AG04450 (cell line): ENCODE data around the gene PCLO. TPM values are rescaled to one million over a fixed set of nuclear protein-coding genes. Genes with fewer than 3 reads are reported as not detected.

Experiments
- CTCF ChIA-PET: fragments of 300-600, 350-600 bp; formaldehyde crosslinking; extraction: SDS; loops from one replicate; lab custom pipeline; 2022; ENCODE audit warnings: antibody characterized with exemption, inconsistent platforms; lab: Charles Lee
- POLR2A ChIA-PET: fragments of 350-600 bp; formaldehyde crosslinking; extraction: SDS; loops from one replicate; lab custom pipeline; 2021; ENCODE audit warnings: antibody characterized with exemption, inconsistent platforms; lab: Yijun Ruan, JAX
- DNase-seq: peaks from one replicate; pipeline ENCODE4 v3.0.0-alpha.2; 2011; ENCODE audit warnings: low read depth, low spot score
- H3K27ac ChIP-seq: one replicate; pipeline ENCODE4 v1.5.1; 2012; ENCODE audit warnings: low read depth, low read length, control low read depth
- H3K27me3 ChIP-seq: one replicate; pipeline ENCODE4 v1.6.0; 2012; ENCODE audit warnings: low read length; ENCODE audit not compliant: control insufficient read depth, insufficient read depth
- H3K4me3 ChIP-seq: 2 replicates; pipeline ENCODE4 v1.5.1; 2011; ENCODE audit warnings: mild to moderate bottlenecking, low read depth, low read length, control low read depth
- H3K9me3 ChIP-seq: 2 replicates; pipeline ENCODE4 v1.5.1; 2012; ENCODE audit warnings: low read length; ENCODE audit not compliant: control insufficient read depth, insufficient read depth
- CTCF ChIP-seq: IDR thresholded peaks from 2 replicates; pipeline ENCODE4 v1.5.1; 2011; ENCODE audit warnings: low read depth, low read length, control low read depth, inconsistent platforms
- polyA plus RNA-seq: library from polyadenylated mRNA; depleted of rRNA; stranded (reverse); fragments of >200 nt; gene quantifications from 2 replicates; pipeline ENCODE4 v1.2.3, GENCODE V29; 2011

The PCLO gene
- polyA plus RNA-seq, 1 experiment = 0.01 TPM

- no peaks in the 10 kb centered on the region for H3K9me3 ChIP-seq
- TF ChIP-seq CTCF = no peak
- CTCF ChIA-PET = no interaction called here
- no peak for DNase-seq
- no peak overlapping the region for H3K4me3 ChIP-seq
- H3K27ac ChIP-seq = no peak overlapping the region
- POLR2A ChIA-PET = no interaction called here
- H3K27me3 ChIP-seq = no peaks in the 10 kb centered on the region
Observed at GRCh38 chr7:82839555-82839954, 323.1 kb downstream of the PCLO start.

- ChIA-PET POLR2A (no interaction called here), CTCF (interaction anchor here (0.8 kb wide), 1 partner anchor 28 kb away, joined by 3 read pairs; no protein-coding TSS in a partner anchor)
- H3K27me3 ChIP-seq = no peaks in the 10 kb centered on the region
- DNase-seq = no peak
- H3K4me3 ChIP-seq = no peak overlapping the region
- TF ChIP-seq CTCF = no peak
- H3K27ac ChIP-seq = no peak overlapping the region
- H3K9me3 ChIP-seq = no peaks in the 10 kb centered on the region
Observed at GRCh38 chr7:82839063-82839462, 323.6 kb downstream of the PCLO start.

GRCh38 chr7:82838314-82838713 lies 324.4 kb downstream of the PCLO start:
- ChIA-PET POLR2A (no interaction called here), CTCF (interaction anchor here (0.8 kb wide), 1 partner anchor 28 kb away, joined by 3 read pairs; no protein-coding TSS in a partner anchor)
- TF ChIP-seq CTCF = no peak
- H3K27ac ChIP-seq = no peak overlapping the region
- H3K4me3 ChIP-seq = no peak overlapping the region
- H3K27me3 ChIP-seq = no peaks in the 10 kb centered on the region
- no peak for DNase-seq
- H3K9me3 ChIP-seq = no peaks in the 10 kb centered on the region

- TF ChIP-seq CTCF = no peak
- Histone ChIP-seq H3K27me3 (no peaks in the 10 kb centered on the region), H3K4me3 (no peak overlapping the region), H3K27ac (no peak overlapping the region), H3K9me3 (no peaks in the 10 kb centered on the region)
- CTCF ChIA-PET = interaction anchor here (1.0 to 2.3 kb wide), 2 partner anchors 10 to 12 kb away, joined by 3 to 15 read pairs; no protein-coding TSS in a partner anchor
- POLR2A ChIA-PET = no interaction called here
- DNase-seq = no peak
Observed at GRCh38 chr7:82823073-82823472, 339.6 kb downstream of the PCLO start.

GRCh38 chr7:82821037-82821436 lies 341.6 kb downstream of the PCLO start:
- DNase-seq = no peak
- no peak for TF ChIP-seq CTCF
- ChIA-PET POLR2A (no interaction called here), CTCF (interaction anchor here (0.9 to 1.7 kb wide), 2 partner anchors 11 to 12 kb away, joined by 3 to 12 read pairs; no protein-coding TSS in a partner anchor)
- Histone ChIP-seq H3K27ac (no peak overlapping the region), H3K9me3 (no peaks in the 10 kb centered on the region), H3K4me3 (no peak overlapping the region), H3K27me3 (no peaks in the 10 kb centered on the region)
